RWPE2 (cell line): ENCODE data around the gene PARP11.

Experiments used
- ATAC-seq: fragments of 200-7000 bp; cut with Tn5 transposase; 3 replicates; pipeline ENCODE4 v1.9.1; 2021; ENCODE audit warnings: low read depth
- DNase-seq: peaks from one replicate; pipeline ENCODE4 v3.0.0-alpha.2; 2020; ENCODE audit warnings: low spot score
- H3K27ac ChIP-seq: fragments of 450-650 bp; 2 replicates; pipeline ENCODE4 v1.5.1; 2017; ENCODE audit warnings: mild to moderate bottlenecking; ENCODE audit not compliant: poor library complexity, severe bottlenecking
- H3K27me3 ChIP-seq: fragments of 250-450 bp; sonication (Bioruptor Pico); 2 replicates; pipeline ENCODE4 v1.5.1; 2021; ENCODE audit warnings: mild to moderate bottlenecking, moderate library complexity; ENCODE audit not compliant: insufficient read depth, poor library complexity, severe bottlenecking
- H3K36me3 ChIP-seq: fragments of 250-450 bp; sonication (Bioruptor Pico); 2 replicates; pipeline ENCODE4 v1.5.1; 2020; ENCODE audit warnings: low read depth, mild to moderate bottlenecking, moderate library complexity
- H3K4me1 ChIP-seq: fragments of 250-450 bp; sonication (Bioruptor Pico); 2 replicates; pipeline ENCODE4 v1.5.1; 2021; ENCODE audit warnings: mild to moderate bottlenecking, moderate library complexity; ENCODE audit not compliant: insufficient read depth, poor library complexity, severe bottlenecking
- H3K4me3 ChIP-seq: fragments of 250-450 bp; sonication (Bioruptor Pico); 2 replicates; pipeline ENCODE4 v1.5.1; 2021; ENCODE audit warnings: mild to moderate bottlenecking, moderate library complexity; ENCODE audit not compliant: severe bottlenecking
- H3K9me3 ChIP-seq: fragments of 250-450 bp; sonication (Bioruptor Pico); 2 replicates; pipeline ENCODE4 v1.5.1; 2021; ENCODE audit warnings: mild to moderate bottlenecking, moderate library complexity; ENCODE audit not compliant: severe bottlenecking
- TF ChIP-seq, protein P1 (sequence below): fragments of 450-650 bp; IDR thresholded peaks from one replicate; pipeline ENCODE4 v1.5.1; 2017; ENCODE audit warnings: mild to moderate bottlenecking, moderate library complexity; ENCODE audit not compliant: poor library complexity, severe bottlenecking

PARP11 gene

DNA sequence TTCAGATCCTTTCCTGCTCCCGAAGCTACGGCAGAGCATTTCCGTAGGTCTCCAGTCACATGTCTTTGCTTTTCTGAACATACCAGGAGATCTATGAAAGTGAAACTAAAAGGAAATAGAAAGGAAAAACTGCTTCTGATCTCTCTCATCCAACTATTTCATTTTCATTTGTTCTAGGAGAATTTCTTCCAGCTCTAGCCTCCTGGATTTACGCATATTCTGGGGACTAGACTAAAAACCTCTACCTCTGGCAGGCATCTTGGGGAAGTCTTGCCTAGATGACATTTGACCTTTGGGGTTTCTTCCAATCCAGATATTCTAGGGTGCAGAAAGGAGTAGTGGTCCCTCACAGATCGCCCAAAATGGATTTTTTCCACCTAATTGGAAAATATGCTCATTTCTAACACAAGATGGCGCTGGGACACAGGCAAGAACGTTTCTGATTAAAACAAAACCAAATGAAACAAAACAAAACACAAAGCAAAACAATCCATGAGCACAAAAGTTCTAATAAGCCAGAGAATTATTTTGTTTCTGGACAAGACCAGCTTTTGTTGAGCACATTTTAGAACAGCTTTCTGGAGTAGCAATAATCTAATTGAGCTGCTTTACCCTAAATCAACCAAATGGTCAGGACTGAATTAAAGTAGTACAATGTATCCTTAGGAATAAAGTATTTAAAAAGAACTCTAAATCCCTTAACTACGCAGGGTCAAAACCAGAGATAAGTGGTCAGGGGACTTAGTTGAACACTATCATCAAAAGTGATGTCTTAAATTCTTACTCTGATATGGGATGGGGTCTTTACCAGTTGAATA is 12.3 kb upstream of the PARP11 start:
- Histone ChIP-seq H3K9me3 (no peaks in the 10 kb centered on the region), H3K27ac (no peak overlapping the region), H3K27me3 (no peaks in the 10 kb centered on the region), H3K4me3 (no peak overlapping the region), H3K36me3 (no peaks in the 10 kb centered on the region), H3K4me1 (peaks cover 6% of the 10 kb centered on the region)
- DNase-seq (no peak), ATAC-seq (no peak)
- TF ChIP-seq, protein P1, sequence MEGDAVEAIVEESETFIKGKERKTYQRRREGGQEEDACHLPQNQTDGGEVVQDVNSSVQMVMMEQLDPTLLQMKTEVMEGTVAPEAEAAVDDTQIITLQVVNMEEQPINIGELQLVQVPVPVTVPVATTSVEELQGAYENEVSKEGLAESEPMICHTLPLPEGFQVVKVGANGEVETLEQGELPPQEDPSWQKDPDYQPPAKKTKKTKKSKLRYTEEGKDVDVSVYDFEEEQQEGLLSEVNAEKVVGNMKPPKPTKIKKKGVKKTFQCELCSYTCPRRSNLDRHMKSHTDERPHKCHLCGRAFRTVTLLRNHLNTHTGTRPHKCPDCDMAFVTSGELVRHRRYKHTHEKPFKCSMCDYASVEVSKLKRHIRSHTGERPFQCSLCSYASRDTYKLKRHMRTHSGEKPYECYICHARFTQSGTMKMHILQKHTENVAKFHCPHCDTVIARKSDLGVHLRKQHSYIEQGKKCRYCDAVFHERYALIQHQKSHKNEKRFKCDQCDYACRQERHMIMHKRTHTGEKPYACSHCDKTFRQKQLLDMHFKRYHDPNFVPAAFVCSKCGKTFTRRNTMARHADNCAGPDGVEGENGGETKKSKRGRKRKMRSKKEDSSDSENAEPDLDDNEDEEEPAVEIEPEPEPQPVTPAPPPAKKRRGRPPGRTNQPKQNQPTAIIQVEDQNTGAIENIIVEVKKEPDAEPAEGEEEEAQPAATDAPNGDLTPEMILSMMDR = peak; percentile 97

DNA sequence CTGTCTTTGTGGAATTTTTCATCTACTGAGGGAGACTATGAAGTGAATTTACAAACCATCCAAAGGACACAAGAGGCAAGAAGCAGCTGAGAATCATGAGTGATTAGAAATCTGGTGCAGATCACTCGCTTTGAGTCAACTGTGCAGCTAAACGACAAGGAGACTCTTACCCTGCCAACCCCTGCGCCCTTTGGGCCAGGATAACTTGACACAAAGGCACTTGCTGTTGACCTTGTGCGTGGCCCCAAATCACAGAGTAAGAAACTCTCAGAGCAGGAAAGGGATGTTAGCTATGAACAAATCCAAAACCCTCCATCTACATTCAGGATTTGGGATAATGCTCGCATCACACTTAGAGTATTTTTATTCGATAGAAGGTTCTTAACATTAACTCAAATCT is 11.5 kb upstream of the PARP11 start:
- Histone ChIP-seq H3K27ac (no peak overlapping the region), H3K36me3 (no peaks in the 10 kb centered on the region), H3K9me3 (no peaks in the 10 kb centered on the region), H3K4me1 (peaks cover 6% of the 10 kb centered on the region), H3K4me3 (no peak overlapping the region), H3K27me3 (no peaks in the 10 kb centered on the region)
- DNase-seq (no peak), ATAC-seq (no peak)
- TF ChIP-seq, protein P1 = no peak

DNA sequence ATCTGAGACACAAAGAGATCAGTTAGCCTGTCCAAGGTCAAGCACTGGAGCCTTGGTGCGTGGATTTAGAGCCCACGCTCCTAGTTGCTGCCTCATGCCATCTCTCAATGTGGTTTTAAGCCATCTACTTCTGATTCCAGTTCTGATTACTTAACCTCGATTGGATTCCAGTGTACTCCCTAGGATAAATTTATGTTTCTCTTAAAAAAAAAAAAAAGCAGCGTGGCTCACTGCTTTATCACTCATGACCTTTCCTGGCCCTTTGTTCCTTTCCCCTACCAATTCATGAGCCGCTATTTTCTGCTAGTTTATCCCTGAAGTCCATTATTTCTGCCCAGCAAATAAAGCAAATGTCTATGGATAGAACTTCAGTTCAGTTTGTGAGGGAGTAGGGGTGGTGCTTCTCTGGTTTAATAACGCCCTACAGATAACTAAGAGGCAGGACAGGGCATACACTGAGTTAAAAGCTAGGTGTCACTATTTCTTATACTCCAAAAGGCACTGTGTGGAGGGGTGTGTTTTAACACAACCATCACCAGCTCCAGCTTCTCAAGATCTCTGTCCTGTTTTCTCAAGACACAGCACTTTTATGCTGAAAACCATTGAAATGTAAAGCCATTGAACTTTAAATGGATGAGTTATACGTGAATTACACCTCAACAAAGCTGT is 9.8 kb upstream of the PARP11 start:
- no peak for DNase-seq
- Histone ChIP-seq H3K9me3 (no peaks in the 10 kb centered on the region), H3K36me3 (no peaks in the 10 kb centered on the region), H3K4me1 (peaks cover 6% of the 10 kb centered on the region), H3K4me3 (no peak overlapping the region), H3K27me3 (no peaks in the 10 kb centered on the region), H3K27ac (no peak overlapping the region)
- TF ChIP-seq, protein P1 = peak; percentile 40
- ATAC-seq = peak; percentile 85

DNA sequence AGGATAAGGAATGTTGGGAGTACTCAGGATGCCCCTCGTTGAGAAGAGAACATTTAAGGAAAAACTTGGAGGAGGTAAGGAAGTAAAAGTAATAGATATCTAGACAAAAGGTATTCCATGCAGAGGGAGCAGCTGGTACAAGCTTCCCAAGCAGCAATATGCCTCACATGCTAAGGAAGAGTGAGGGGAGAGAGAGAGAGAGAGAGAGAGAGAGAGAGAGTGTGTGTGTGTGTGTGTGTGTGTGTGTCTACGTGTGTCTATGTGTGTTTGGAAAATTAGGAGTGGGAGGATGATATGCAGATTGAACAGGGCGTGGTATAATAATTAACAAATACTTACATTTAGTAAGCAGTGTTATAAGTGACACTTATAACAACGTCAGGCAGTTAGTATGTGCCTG is 9.2 kb upstream of the PARP11 start:
- no peak for DNase-seq
- Histone ChIP-seq H3K9me3 (no peaks in the 10 kb centered on the region), H3K4me1 (peaks cover 6% of the 10 kb centered on the region), H3K27ac (no peak overlapping the region), H3K4me3 (no peak overlapping the region), H3K36me3 (no peaks in the 10 kb centered on the region), H3K27me3 (no peaks in the 10 kb centered on the region)
- ATAC-seq = no peak
- TF ChIP-seq, protein P1 = no peak
